Keratinocyte (primary cell): Measurements from ENCODE around the gene TSTD1. TPM values are rescaled to one million over a fixed set of nuclear protein-coding genes. Genes with fewer than 3 reads are reported as not detected.
"Not testable (repeated sequence)": the region's sequence is repeated elsewhere in the genome, so short reads cannot be mapped to it uniquely, and the experiment has no call there.

ENCODE experiments used
- DNase-seq: peaks from one replicate; pipeline ENCODE4 v3.0.0-alpha.2; 2011; ENCODE audit warnings: low read depth, missing footprints, low spot score
- FAIRE-seq: peaks from 2 replicates; lab custom pipeline; 2011; peaks lifted over from hg19 to GRCh38; lab: Jason Lieb, UNC
- H2AFZ ChIP-seq: 2 replicates; pipeline ENCODE4 v1.6.0; 2012; ENCODE audit warnings: low read length, control low read depth, inconsistent platforms; ENCODE audit not compliant: control insufficient read depth
- H3K27ac ChIP-seq: 2 replicates; pipeline ENCODE4 v1.5.1; 2011; ENCODE audit warnings: low read length; ENCODE audit not compliant: control insufficient read depth, insufficient read depth
- H3K27me3 ChIP-seq: 3 replicates; pipeline ENCODE4 v1.6.0; 2011; ENCODE audit warnings: low read length; ENCODE audit not compliant: control insufficient read depth, insufficient read depth; ENCODE audit errors: extremely low read depth
- H3K36me3 ChIP-seq, 2 experiments: 2 replicates in 1 of 2; 3 replicates in 1 of 2; pipeline ENCODE4 v1.5.1; 2011; ENCODE audit warnings: low read length in 2 of 2, mild to moderate bottlenecking in 1 of 2; ENCODE audit not compliant: control insufficient read depth in 2 of 2, insufficient read depth in 2 of 2; ENCODE audit errors: extremely low read depth in 1 of 2
- H3K4me1 ChIP-seq: 3 replicates; pipeline ENCODE4 v1.5.1; 2011; ENCODE audit warnings: low read length; ENCODE audit not compliant: control insufficient read depth, insufficient read depth; ENCODE audit errors: extremely low read depth
- H3K4me2 ChIP-seq: 3 replicates; pipeline ENCODE4 v1.6.0; 2011; ENCODE audit warnings: low read depth, low read length; ENCODE audit not compliant: control insufficient read depth, insufficient read depth; ENCODE audit errors: extremely low read depth
- H3K4me3 ChIP-seq, 3 experiments: fragments of 200-600 bp in 1 of 3; sonication (generic) in 1 of 3; 2 replicates in 2 of 3; 3 replicates in 1 of 3; pipeline ENCODE4 v1.5.1; 2011 to 2016; ENCODE audit warnings: low read length in 3 of 3, mild to moderate bottlenecking in 3 of 3, control low read depth in 2 of 3, inconsistent platforms in 1 of 3, low read depth in 1 of 3, mixed read lengths in 1 of 3, mixed run types in 1 of 3, moderate library complexity in 1 of 3; ENCODE audit not compliant: control insufficient read depth in 2 of 3, insufficient read depth in 2 of 3; ENCODE audit errors: extremely low read depth in 1 of 3
- H3K79me2 ChIP-seq: 2 replicates; pipeline ENCODE4 v1.6.0; 2012; ENCODE audit warnings: low read length; ENCODE audit not compliant: control insufficient read depth, insufficient read depth
- H3K9ac ChIP-seq: 3 replicates; pipeline ENCODE4 v1.6.0; 2011; ENCODE audit warnings: low read length; ENCODE audit not compliant: control insufficient read depth, insufficient read depth; ENCODE audit errors: extremely low read depth
- H3K9me1 ChIP-seq: 3 replicates; pipeline ENCODE4 v1.6.0; 2011; ENCODE audit warnings: low read length; ENCODE audit not compliant: control insufficient read depth, insufficient read depth; ENCODE audit errors: extremely low read depth
- H3K9me3 ChIP-seq: 2 replicates; pipeline ENCODE4 v1.5.1; 2012; ENCODE audit warnings: low read depth, low read length; ENCODE audit not compliant: control insufficient read depth
- H4K20me1 ChIP-seq: 3 replicates; pipeline ENCODE4 v1.6.0; 2011; ENCODE audit warnings: low read length; ENCODE audit not compliant: control insufficient read depth, insufficient read depth; ENCODE audit errors: extremely low read depth
- CTCF ChIP-seq, 3 experiments: IDR thresholded peaks in 1 of 3; conservative IDR thresholded peaks in 1 of 3; optimal IDR thresholded peaks in 1 of 3; 2 replicates in 2 of 3; 3 replicates in 1 of 3; pipeline versions ENCODE3 to v1.5.1; 2011; ENCODE audit warnings: low read length in 3 of 3, mild to moderate bottlenecking in 3 of 3, moderate library complexity in 2 of 3, control low read depth in 1 of 3, inconsistent platforms in 1 of 3; ENCODE audit not compliant: insufficient read depth in 2 of 3; ENCODE audit errors: extremely low read depth in 1 of 3
- EZH2 ChIP-seq: IDR thresholded peaks from one replicate; pipeline ENCODE4 v1.6.1; 2012; ENCODE audit warnings: inconsistent platforms, mild to moderate bottlenecking, low read length, moderate library complexity
- dilution Hi-C: fragments of 300-500 bp; cut with MboI; formaldehyde crosslinking; loops from one replicate; pipeline ENCODE4 v1.7.0; 2020; ENCODE audit warnings: low sequenced_read_pairs; ENCODE audit not compliant: extremely low pct_ligation_motif_present
- polyA plus RNA-seq, 5 experiments: library from polyadenylated mRNA; depleted of rRNA in 3 of 5; stranded (reverse) in 3 of 5; stranded (forward) in 1 of 5; unstranded in 1 of 5; fragments of >200 nt; gene quantifications; 1 replicate in 1 of 5; 2 replicates in 3 of 5; 3 replicates in 1 of 5; pipeline versions ENCODE4 v1.2.1 to v1.2.3, GENCODE V29; 2011 to 2012; ENCODE audit warnings: missing spikeins in 2 of 5, low read depth in 1 of 5, low replicate concordance in 1 of 5

TSTD1 gene
- polyA plus RNA-seq, 1 donor (not counting 4 experiments of a cell fraction or from before 2014, with no cell fraction given), result 106 TPM

- H4K20me1 ChIP-seq, H2AFZ ChIP-seq, H3K27me3 ChIP-seq, H3K9me3 ChIP-seq, H3K36me3 ChIP-seq, DNase-seq, dilution Hi-C loops, H3K9me1 ChIP-seq, FAIRE-seq: not testable (repeated sequence)
- Histone ChIP-seq H3K4me3 (peak overlapping the region in 1 of 3 experiments; percentile 11), H3K27ac (peak overlapping the region; percentile 95), H3K4me1 (peaks cover 32% of the 10 kb centered on the region), H3K9ac (peak overlapping the region; percentile 100), H3K79me2 (peaks cover 29% of the 10 kb centered on the region), H3K4me2 (peak overlapping the region; percentile 88)
These were observed 16.3 kb downstream of the TSTD1 start for GRCh38 chr1:161022432-161022831.

GRCh38 chr1:161021970-161022353, 16.8 kb downstream of the TSTD1 start:
- Histone ChIP-seq H3K9ac (peak overlapping the region; percentile 100), H2AFZ (no peak overlapping the region), H4K20me1 (no peaks in the 10 kb centered on the region), H3K27me3 (no peaks in the 10 kb centered on the region), H3K4me2 (peak overlapping the region; percentile 88), H3K36me3 (peaks cover 1 to 9% of the 10 kb centered on the region in 2 experiments), H3K9me3 (no peaks in the 10 kb centered on the region), H3K4me3 (peak overlapping the region; percentile 61 to 77 (median 66)), H3K27ac (peak overlapping the region; percentile 95), H3K9me1 (no peaks in the 10 kb centered on the region), H3K79me2 (peaks cover 31% of the 10 kb centered on the region), H3K4me1 (peaks cover 37% of the 10 kb centered on the region)
- dilution Hi-C loops, result no loop called here
- DNase-seq (no peak), FAIRE-seq (no peak)
- TF ChIP-seq EZH2 (no peak), CTCF (optimal IDR thresholded peaks at IDR 0.05 in 1 of 3, IDR thresholded peaks at IDR 0.05 in 1 of 3, conservative IDR thresholded peaks at IDR 0.05 in 1 of 3; ENCODE audit: extremely low read depth in 1 of 3, insufficient read depth in 2 of 3, low read length in 3 of 3) (no peak)
